HS-27A (cell line): ENCODE results near the gene RPS6KA5.
"Not testable (repeated sequence)": the region's sequence is repeated elsewhere in the genome, so short reads cannot be mapped to it uniquely, and the experiment has no call there.

Experiments
- DNase-seq: peaks from one replicate; pipeline ENCODE4 v3.0.0-alpha.2; 2012; ENCODE audit warnings: low read depth, missing footprints

The RPS6KA5 gene

GRCh38 chr14:91060351-91061055, at the start of gene RPS6KA5:
TSS of gene RPS6KA5 (minus strand) at chr14:91060641. CDS start at chr14:91060434, 207 bp downstream.
- DNase-seq = peak; percentile 99

DNA sequence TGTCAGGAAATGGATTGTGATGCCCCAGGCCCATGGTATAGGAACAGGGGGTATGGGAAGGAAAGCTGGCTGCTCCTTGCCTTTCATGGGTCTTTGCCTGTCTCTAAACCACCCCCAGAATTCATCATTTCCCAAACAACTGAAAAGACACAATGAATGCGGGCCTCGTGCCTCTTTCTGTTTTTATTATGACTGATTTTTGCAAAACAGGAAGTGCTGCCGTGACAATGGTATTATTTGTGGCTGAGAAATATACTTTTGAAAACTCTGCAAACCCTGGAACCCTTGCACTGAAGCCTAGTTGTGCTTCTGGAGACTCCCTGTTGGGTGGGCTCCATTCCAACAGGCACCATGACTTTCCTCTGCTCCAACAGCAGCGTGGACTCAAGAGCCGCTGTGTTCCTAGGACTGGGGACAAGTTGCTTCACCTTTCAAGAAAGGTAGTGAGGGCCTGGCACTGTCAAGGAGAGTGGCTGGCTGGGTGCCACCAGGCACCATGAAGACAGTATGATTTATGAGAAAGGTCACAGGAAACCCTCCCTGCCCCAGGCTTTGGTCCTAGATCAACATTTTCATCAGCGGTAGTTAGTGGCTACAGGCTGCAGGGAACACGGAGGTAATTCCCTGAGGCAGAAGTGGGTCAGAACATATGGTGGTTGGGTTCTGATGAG, 48.6 kb upstream of the RPS6KA5 start:
- no peak for DNase-seq

DNA sequence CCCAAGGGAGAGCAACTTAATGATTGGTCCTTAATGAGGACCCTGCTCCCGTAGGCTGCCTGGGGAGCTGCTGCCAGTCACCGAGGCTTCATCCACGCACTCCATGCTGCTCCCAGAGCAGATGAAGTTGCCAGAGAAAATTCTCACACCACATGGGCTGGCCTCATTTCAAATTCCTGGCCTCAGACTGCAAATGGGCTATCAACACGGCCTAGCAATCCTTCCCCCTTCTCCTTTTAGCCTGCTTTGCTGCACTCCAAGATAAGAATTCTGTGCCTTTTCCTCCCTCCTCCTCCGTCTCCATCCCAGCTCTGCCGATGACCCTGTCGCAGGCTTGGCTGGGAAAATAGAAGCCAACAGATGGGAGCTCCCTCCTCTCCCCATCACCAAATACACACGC, 42.7 kb upstream of the RPS6KA5 start:
- no peak for DNase-seq

DNA sequence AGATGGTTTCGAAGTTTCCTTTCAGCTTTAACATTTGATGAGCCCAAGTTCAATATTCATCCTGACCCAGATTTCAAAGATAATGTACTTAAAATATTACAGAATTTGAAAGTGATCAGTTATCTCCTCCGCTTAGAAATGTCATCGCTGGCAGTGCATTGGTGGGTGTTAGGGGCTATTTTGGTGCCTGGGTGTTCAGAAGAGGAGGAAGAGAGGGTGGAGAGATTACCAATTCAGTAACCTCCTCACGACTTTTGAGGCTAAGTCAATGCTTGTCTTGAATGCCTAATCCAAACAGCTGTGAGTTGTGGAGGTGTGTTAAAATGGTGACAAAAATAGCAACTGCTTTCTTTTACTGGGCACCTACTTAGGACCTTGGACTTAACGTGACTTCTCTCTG, 39.7 kb upstream of the RPS6KA5 start:
- DNase-seq = no peak

DNA sequence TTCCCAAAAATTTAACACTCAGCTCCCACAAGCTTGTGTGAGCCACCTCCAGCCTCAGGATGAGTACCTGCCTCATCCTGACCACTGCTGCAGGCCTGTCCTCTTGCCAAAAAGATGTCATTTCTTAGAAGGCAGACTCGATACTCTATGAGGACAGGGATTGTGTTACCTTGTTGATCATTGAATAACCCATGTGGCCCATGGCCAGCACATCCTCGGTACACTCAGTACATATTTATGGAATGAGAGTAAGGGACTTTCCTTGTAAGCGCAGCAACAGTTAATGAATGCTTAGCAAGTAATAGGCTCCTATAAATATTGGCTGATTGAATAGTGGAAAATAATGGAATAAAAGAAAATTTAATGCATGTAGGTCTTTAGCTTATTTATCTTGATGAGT, 38.1 kb upstream of the RPS6KA5 start:
- no peak for DNase-seq

DNA sequence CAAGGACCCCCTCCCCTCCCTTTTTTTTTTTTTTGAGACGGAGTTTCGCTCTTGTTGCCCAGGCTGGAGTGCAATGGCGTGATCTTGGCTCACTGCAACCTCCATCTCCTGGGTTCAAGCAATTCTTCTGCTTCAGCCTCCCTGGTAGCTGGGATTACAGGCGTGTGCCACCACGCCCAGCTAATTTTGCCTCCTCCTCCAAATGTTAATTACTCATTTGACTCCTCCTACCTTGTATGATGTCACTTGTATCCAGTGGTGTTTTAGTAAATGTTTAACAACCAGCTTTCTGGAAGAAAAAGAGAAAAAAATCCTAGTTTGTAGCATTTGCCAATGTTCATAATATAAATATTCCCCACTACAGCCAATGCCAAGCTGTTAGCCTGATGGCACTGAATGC, 37.2 kb upstream of the RPS6KA5 start:
- DNase-seq = not testable (repeated sequence)

DNA sequence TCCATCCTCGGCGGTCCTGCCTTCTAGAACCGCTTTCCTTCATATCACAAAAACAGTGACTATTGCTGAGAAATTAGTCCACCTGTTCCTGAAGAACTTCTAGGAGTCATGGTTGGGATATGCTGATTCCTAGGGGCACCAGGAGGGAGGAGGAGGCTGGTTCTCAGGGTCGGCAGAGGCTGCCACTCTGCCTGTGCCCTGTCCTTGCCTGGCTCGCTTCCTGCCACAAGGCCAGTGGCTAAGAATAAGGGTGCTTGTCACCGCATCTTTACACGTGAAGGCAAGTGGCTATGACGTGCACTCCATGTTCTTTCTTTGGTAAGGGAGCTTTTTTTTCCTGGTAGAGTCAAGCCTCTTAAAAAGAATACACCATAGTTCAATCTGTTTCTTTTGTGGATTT, 34.7 kb upstream of the RPS6KA5 start:
- no peak for DNase-seq

GRCh38 chr14:91094772-91095171, 34.3 kb upstream of the RPS6KA5 start:
- DNase-seq = no peak

GRCh38 chr14:91093743-91094472, 33.5 kb upstream of the RPS6KA5 start:
- not testable (repeated sequence) for DNase-seq

DNA sequence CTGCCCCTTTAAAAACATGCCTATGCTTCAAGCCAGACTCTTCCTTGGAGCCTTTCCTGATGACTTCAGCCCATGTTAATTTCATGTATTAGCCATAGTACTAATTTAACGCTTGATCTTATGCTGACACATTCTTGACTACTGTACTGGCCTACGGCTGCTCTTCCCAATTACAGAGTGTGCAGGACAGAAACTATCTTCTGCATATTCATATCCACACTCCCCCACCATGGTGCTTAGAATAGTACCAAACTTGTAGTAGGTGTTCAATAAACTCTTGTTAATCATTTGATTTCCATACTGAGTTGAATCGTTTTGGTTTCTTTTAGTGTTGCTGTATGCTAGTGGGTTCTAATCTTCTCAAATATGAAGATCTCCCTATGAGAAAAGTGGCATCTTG, 31.6 kb upstream of the RPS6KA5 start:
- no peak for DNase-seq

- DNase-seq = no peak
Measured at GRCh38 chr14:91090743-91091142, 30.3 kb upstream of the RPS6KA5 start.

DNA sequence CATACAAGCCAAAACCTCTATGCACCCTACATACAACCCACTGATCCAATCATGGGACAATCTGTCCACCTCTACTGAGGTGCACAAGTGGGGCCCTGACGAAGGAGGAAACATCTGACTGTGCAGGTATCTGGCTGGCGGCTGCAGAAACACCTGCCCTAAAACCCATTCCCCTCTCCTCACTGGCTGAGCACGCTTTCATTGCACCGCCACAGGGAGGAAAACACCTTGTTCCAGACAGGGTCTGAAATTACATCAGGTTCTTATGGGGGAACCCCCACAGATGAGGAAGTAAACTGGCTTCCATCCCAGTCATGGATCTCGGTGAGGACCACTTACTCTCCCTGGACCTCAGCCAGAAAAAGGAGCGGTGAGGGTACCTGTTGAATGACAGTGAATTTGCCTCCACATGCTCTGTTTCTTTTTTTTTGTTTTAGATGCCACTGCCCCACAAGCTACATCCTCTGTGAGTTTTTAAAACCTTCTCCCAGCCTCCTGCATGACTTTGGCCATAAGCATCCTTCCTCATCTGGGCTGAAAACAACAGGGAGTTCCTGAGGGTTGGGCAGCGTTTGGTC, 29.6 kb upstream of the RPS6KA5 start:
- no peak for DNase-seq

DNA sequence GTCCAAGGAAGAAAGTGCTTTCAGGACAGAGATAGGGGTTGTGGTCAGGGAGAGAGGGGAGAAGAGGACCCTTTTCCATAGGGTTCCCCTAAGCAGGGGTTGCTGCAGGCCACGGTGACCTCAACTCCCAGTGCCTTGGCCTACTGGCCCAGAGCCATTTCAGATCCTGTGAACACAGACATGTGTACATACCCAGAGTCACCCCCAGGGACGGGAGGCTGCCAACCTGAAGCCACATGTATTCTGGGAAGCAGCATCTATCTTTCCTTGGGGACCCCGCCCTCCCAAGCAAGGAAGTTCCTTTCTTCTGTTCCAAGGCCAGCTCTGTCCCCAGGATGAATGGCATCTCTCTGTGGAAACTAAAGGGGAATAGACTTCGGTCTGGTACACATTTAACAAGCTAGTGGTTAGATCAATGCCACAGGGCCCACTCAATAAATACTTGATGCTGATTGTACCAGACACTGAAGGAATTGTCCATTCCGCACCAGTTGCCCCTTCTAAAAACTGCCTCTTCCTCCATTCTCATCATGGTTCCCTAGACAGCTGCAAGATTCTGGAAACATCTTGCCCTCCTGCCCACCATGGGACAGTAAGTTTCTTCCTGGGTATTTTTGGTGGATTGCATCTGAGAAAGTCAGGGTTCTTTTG, 28.3 kb upstream of the RPS6KA5 start:
- DNase-seq = no peak

DNA sequence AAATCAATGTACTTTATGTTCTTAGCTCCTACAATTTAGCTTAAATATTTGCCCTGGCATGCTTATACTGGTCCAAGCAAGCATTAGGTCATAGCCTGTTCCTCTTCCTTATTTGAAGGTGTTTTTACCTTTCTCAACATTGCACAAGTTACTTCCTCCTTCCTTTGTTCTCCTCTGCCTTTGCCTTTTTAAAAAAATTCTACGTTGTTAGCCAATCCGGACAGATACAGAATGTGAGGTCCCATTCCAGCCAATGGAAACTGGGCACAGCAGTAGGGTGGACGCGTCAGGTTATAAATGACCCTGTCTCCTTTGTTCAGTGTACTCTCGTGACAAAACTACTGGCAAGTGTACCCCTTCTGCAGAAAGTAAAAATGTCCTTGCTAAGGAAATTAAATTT, 27.0 kb upstream of the RPS6KA5 start:
- not testable (repeated sequence) for DNase-seq

GRCh38 chr14:91084516-91084915, 24.1 kb upstream of the RPS6KA5 start:
- DNase-seq = no peak

- no peak for DNase-seq
Measured at GRCh38 chr14:91082282-91082681, 21.8 kb upstream of the RPS6KA5 start.

DNA sequence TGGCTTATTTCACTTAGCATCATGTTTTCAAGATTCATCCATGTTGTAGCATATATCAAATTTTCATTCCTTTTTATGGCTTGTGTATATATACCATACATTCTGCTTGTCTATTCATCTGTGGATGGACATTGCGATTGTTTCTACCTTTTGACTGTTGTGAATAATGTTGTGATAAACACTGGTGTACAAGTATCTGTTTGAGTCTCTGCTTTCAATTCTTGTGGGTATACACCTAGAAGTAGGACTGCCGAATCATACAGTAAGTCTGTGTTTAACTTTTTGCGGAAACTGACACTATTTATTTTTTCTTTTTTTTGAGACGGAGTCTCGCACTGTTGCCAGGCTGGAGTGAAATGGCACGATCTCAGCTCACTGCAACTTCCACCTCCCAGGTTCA, 19.6 kb upstream of the RPS6KA5 start:
- DNase-seq = no peak

- DNase-seq = no peak
Measured at GRCh38 chr14:91078095-91078737, 17.8 kb upstream of the RPS6KA5 start.

DNA sequence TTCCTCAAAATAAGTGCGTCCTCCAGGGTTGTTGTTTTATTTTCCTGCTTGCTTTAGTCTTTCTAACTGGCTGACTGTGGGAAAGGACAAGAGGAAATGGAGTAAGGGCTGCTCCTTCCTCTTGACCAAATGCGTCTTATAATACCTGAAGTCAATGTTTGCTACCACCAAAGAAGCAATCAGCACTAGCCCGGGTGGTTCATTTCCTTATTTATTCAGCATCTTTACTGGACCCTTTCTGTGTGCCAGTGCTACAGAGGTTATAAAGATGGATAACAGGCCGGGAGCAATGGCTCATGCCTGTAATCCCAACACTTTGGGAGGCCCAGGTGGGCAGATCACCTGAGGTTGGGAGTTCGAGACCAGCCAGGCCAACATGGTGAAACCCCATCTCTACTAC, 15.1 kb upstream of the RPS6KA5 start:
- DNase-seq = no peak

- no peak for DNase-seq
Measured at GRCh38 chr14:91070572-91070971, 10.1 kb upstream of the RPS6KA5 start.

- DNase-seq = no peak
Measured at GRCh38 chr14:91068642-91069041, 8.2 kb upstream of the RPS6KA5 start.

DNA sequence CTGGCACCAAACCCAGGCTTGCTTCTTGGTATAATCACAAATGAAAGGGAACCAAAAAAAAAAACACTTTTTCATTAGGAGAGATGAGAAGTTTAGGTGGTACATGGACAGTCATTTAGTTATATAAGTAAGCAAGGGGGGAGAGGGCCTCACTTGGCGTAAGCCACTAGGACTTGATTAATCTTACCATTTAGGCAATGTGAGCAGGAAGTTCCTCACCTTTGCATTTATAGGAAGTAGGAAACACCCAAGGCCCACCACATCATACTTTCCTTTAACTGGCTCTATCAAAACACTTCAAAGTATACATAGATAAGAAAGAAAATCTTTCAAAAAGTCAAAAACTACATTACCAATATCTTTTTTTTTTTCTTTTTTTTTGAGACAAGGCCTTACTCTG, 6.7 kb upstream of the RPS6KA5 start:
- no peak for DNase-seq
